DOHH2 (cell line): ENCODE measurements around the gene LRRC8E.

ENCODE experiments used
- EZH2phosphoT487 ChIP-seq: fragments of 200-600 bp; sonication (generic); IDR thresholded peaks from 2 replicates; pipeline ENCODE4 v1.6.1; 2017; ENCODE audit warnings: borderline replicate concordance, mild to moderate bottlenecking, antibody characterized with exemption, low read length, moderate library complexity, mixed read lengths
- TF ChIP-seq, protein P1 (sequence below): fragments of 200-600 bp; sonication (generic); IDR thresholded peaks from one replicate; pipeline ENCODE4 v1.5.1; 2014; ENCODE audit warnings: antibody characterized with exemption, mild to moderate bottlenecking, low read depth, low read length; ENCODE audit not compliant: poor library complexity, severe bottlenecking

DNA sequence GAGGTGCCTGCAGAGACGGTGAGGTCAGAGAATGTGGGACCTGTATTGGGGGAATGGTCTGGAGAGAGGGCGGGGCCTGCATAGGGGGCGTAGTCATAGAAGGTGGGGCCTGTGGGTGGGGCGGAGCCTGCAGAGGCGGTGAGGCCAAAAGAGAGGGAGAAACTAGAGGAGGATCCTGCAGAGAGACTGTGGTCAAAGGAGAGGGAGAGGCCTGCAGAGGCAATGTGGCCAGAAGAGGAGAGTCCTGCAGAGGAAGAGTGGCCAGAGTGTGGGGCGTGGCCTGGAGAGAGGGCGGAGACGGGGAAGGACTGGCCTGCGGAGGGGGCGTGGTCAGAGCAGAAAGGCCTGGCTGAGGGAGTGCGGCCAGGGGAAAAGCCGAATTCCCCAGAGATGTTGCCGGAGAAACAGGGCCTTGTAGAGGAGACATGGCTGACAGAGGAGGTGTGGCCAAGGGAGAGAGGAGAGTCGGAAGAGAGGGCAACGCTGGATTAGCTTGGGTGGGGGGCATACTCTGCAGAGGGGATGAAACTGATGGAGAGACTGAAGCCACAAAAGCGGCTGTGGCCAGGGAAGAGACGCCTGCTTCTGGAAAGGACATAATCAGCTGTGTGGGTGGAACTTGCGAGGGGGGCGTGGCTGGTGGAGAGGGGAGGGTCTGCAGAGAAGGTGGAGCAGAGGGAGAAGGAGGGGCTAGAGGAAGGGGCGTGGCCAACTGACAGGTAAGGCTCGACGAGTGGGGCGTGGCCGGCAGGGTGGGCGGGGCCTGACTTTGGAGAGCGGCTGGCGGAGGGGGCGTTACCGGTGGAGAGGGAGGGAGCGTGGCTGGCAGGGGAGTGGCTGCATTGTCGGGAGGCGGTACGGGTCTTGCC lies 16.6 kb upstream of the LRRC8E start:
- TF ChIP-seq, protein P1, sequence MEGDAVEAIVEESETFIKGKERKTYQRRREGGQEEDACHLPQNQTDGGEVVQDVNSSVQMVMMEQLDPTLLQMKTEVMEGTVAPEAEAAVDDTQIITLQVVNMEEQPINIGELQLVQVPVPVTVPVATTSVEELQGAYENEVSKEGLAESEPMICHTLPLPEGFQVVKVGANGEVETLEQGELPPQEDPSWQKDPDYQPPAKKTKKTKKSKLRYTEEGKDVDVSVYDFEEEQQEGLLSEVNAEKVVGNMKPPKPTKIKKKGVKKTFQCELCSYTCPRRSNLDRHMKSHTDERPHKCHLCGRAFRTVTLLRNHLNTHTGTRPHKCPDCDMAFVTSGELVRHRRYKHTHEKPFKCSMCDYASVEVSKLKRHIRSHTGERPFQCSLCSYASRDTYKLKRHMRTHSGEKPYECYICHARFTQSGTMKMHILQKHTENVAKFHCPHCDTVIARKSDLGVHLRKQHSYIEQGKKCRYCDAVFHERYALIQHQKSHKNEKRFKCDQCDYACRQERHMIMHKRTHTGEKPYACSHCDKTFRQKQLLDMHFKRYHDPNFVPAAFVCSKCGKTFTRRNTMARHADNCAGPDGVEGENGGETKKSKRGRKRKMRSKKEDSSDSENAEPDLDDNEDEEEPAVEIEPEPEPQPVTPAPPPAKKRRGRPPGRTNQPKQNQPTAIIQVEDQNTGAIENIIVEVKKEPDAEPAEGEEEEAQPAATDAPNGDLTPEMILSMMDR: no peak
- no peak for TF ChIP-seq EZH2phosphoT487
